Activated effector memory CD4-positive, alpha-beta T cell treated with anti-CD3 and anti-CD28 coated beads, Interleukin-2, amount 50 U/mL, for 16 hours (primary cell): ENCODE results near the gene U2AF2.

Source experiments
- DNase-seq: peaks from one replicate; pipeline ENCODE4 v3.0.0-alpha.2; 2020

Gene U2AF2

GRCh38 chr19:55720214-55720746, 65.4 kb downstream of the U2AF2 start:
- no peak for DNase-seq

- no peak for DNase-seq
Observed at GRCh38 chr19:55720801-55721200, 66.0 kb downstream of the U2AF2 start.

- no peak for DNase-seq
Observed at GRCh38 chr19:55723491-55723890, 68.7 kb downstream of the U2AF2 start.
